Neural cell (in vitro differentiated cells): ENCODE results near the gene ZBTB7C. TPM values are rescaled to one million over a fixed set of nuclear protein-coding genes. Genes with fewer than 3 reads are reported as not detected.

Experiments used
- H2AFZ ChIP-seq: fragments of 200-600, 300-800 bp; sonication (generic), shearing (Covaris generic); 2 replicates; pipeline ENCODE4 v1.6.0; 2014; ENCODE audit warnings: low read depth, mild to moderate bottlenecking, antibody characterized with exemption, low read length, moderate library complexity
- H3F3A ChIP-seq: fragments of 200-600 bp; shearing (Covaris generic); 2 replicates; pipeline ENCODE4 v1.6.1; 2016; ENCODE audit warnings: mild to moderate bottlenecking, moderate library complexity, mixed read lengths, antibody characterized with exemption, low read length; ENCODE audit not compliant: insufficient read depth, poor library complexity, severe bottlenecking
- H3K27ac ChIP-seq: fragments of 200-600, 300-800 bp; sonication (generic), shearing (Covaris generic); 2 replicates; pipeline ENCODE4 v1.5.1; 2014; ENCODE audit warnings: mild to moderate bottlenecking, low read length, moderate library complexity
- H3K27me3 ChIP-seq: fragments of 300-800, 200-600 bp; sonication (generic), shearing (Covaris generic); 2 replicates; pipeline ENCODE4 v1.6.0; 2014; ENCODE audit warnings: mild to moderate bottlenecking, low read depth, low read length, moderate library complexity; ENCODE audit not compliant: insufficient read depth
- H3K36me3 ChIP-seq: fragments of 300-800, 200-600 bp; sonication (generic), shearing (Covaris generic); 2 replicates; pipeline ENCODE4 v1.5.1; 2014; ENCODE audit warnings: mild to moderate bottlenecking, antibody characterized with exemption, low read length, moderate library complexity; ENCODE audit not compliant: insufficient read depth
- H3K4me2 ChIP-seq: fragments of 300-800, 200-600 bp; sonication (generic), shearing (Covaris generic); 2 replicates; pipeline ENCODE4 v1.6.0; 2014; ENCODE audit warnings: mild to moderate bottlenecking, low read length
- H3K4me3 ChIP-seq: fragments of 300-800, 200-600 bp; sonication (generic), shearing (Covaris generic); 2 replicates; pipeline ENCODE4 v1.5.1; 2014; ENCODE audit warnings: mild to moderate bottlenecking, low read length, moderate library complexity
- H3K79me2 ChIP-seq: fragments of 200-600 bp; shearing (Covaris generic); replicated peaks from 2 replicates; pipeline ENCODE4 v1.6.0; 2014; ENCODE audit warnings: mild to moderate bottlenecking, low read length, moderate library complexity; ENCODE audit not compliant: insufficient read depth
- H3K9ac ChIP-seq: fragments of 300-800, 200-600 bp; sonication (generic), shearing (Covaris generic); 2 replicates; pipeline ENCODE4 v1.6.1; 2016; ENCODE audit warnings: mild to moderate bottlenecking, low read length, mixed read lengths
- H3K9me2 ChIP-seq: fragments of 200-600 bp; shearing (Covaris generic); 2 replicates; pipeline ENCODE4 v1.6.1; 2016; ENCODE audit warnings: mild to moderate bottlenecking, low read length, mixed read lengths; ENCODE audit not compliant: insufficient read depth
- H3K9me3 ChIP-seq: fragments of 200-600, 300-800 bp; sonication (generic), shearing (Covaris generic); 2 replicates; pipeline ENCODE4 v1.6.1; 2016; ENCODE audit warnings: mild to moderate bottlenecking, mixed run types, low read length, moderate library complexity, mixed read lengths
- H4K20me1 ChIP-seq: fragments of 200-600 bp; shearing (Covaris generic); 2 replicates; pipeline ENCODE4 v1.6.1; 2016; ENCODE audit warnings: mild to moderate bottlenecking, mixed run types; ENCODE audit not compliant: insufficient read depth
- EP300 ChIP-seq: fragments of 450-650 bp; conservative IDR thresholded peaks from 2 replicates; pipeline ENCODE4 v1.6.1; 2014; ENCODE audit warnings: antibody characterized with exemption, mild to moderate bottlenecking, moderate library complexity; ENCODE audit not compliant: poor library complexity, severe bottlenecking
- EZH2 ChIP-seq: fragments of 200-600, 300-800 bp; shearing (Covaris generic), sonication (generic); IDR thresholded peaks from 2 replicates; pipeline ENCODE4 v1.6.1; 2014; ENCODE audit warnings: antibody characterized with exemption, low read length, borderline replicate concordance, mild to moderate bottlenecking; ENCODE audit not compliant: insufficient read depth, poor library complexity, severe bottlenecking
- MXI1 ChIP-seq: fragments of 450-650 bp; conservative IDR thresholded peaks from 2 replicates; pipeline ENCODE4 v1.6.1; 2014; ENCODE audit warnings: antibody characterized with exemption, mild to moderate bottlenecking; ENCODE audit not compliant: poor library complexity, severe bottlenecking
- POLR2AphosphoS5 ChIP-seq: IDR thresholded peaks from 2 replicates; pipeline ENCODE4 v1.6.1; 2012
- RAD21 ChIP-seq: fragments of 450-650 bp; conservative IDR thresholded peaks from 2 replicates; pipeline ENCODE4 v1.6.1; 2014; ENCODE audit warnings: antibody characterized with exemption, mild to moderate bottlenecking, moderate library complexity
- SMC3 ChIP-seq: fragments of 450-650 bp; conservative IDR thresholded peaks from 2 replicates; pipeline ENCODE4 v1.6.1; 2014; ENCODE audit warnings: antibody characterized with exemption, mild to moderate bottlenecking, moderate library complexity; ENCODE audit not compliant: poor library complexity
- TAF1 ChIP-seq: IDR thresholded peaks from 2 replicates; pipeline ENCODE4 v1.6.1; 2012; ENCODE audit warnings: low read depth
- polyA plus RNA-seq: library from polyadenylated mRNA; depleted of rRNA; stranded (reverse); fragments of >200 nt; gene quantifications from 2 replicates; pipeline ENCODE4 v1.2.3, GENCODE V29; 2014
- TF ChIP-seq, protein P1 (sequence below): fragments of 450-650 bp; IDR thresholded peaks from 2 replicates; pipeline ENCODE4 v1.5.1; 2014; ENCODE audit warnings: antibody characterized with exemption, mild to moderate bottlenecking, moderate library complexity; ENCODE audit not compliant: poor library complexity, severe bottlenecking
- TF ChIP-seq, protein P2 (sequence below): IDR thresholded peaks from 2 replicates; pipeline ENCODE4 v1.6.1; 2012; ENCODE audit warnings: borderline replicate concordance

ZBTB7C gene
- polyA plus RNA-seq, 1 donor from 2014 or later = 2.4 TPM

DNA sequence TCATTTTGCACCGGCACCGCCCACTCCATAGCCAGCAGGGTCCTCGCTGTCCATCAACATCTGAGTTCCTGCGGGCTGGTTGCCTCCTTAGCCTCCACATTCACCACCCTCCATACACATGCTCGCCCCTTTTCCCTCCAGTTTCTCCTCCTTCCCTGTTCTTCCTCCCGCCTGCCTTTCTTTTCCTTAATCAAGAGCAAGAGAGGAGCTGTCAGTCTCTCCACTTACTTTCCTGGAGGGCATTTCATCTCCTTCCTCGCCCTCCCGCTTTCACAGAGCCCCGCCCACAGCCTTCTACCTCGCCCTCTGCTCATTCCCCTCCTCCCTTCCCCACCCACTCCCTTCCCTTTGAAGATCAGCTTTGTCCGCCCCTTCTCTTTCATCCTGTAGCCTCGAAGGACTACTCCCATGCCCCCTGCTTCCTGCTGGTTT is 13.8 kb upstream of the ZBTB7C start:
- Histone ChIP-seq H3K4me3 (no peak overlapping the region), H3K9me3 (no peaks in the 10 kb centered on the region), H3K79me2 (no peaks in the 10 kb centered on the region), H3K9ac (no peak overlapping the region), H3K4me2 (no peak overlapping the region), H4K20me1 (no peaks in the 10 kb centered on the region), H3K27ac (no peak overlapping the region), H3K9me2 (no peaks in the 10 kb centered on the region), H3K36me3 (no peaks in the 10 kb centered on the region), H2AFZ (no peak overlapping the region), H3F3A (no peaks in the 10 kb centered on the region), H3K27me3 (no peaks in the 10 kb centered on the region)
- TF ChIP-seq POLR2AphosphoS5 = no peak
- no peak for TF ChIP-seq EZH2
- no peak for TF ChIP-seq EP300
- TF ChIP-seq SMC3 = no peak
- TF ChIP-seq, protein P1, sequence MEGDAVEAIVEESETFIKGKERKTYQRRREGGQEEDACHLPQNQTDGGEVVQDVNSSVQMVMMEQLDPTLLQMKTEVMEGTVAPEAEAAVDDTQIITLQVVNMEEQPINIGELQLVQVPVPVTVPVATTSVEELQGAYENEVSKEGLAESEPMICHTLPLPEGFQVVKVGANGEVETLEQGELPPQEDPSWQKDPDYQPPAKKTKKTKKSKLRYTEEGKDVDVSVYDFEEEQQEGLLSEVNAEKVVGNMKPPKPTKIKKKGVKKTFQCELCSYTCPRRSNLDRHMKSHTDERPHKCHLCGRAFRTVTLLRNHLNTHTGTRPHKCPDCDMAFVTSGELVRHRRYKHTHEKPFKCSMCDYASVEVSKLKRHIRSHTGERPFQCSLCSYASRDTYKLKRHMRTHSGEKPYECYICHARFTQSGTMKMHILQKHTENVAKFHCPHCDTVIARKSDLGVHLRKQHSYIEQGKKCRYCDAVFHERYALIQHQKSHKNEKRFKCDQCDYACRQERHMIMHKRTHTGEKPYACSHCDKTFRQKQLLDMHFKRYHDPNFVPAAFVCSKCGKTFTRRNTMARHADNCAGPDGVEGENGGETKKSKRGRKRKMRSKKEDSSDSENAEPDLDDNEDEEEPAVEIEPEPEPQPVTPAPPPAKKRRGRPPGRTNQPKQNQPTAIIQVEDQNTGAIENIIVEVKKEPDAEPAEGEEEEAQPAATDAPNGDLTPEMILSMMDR = no peak
- TF ChIP-seq MXI1 = no peak
- TF ChIP-seq, protein P2, sequence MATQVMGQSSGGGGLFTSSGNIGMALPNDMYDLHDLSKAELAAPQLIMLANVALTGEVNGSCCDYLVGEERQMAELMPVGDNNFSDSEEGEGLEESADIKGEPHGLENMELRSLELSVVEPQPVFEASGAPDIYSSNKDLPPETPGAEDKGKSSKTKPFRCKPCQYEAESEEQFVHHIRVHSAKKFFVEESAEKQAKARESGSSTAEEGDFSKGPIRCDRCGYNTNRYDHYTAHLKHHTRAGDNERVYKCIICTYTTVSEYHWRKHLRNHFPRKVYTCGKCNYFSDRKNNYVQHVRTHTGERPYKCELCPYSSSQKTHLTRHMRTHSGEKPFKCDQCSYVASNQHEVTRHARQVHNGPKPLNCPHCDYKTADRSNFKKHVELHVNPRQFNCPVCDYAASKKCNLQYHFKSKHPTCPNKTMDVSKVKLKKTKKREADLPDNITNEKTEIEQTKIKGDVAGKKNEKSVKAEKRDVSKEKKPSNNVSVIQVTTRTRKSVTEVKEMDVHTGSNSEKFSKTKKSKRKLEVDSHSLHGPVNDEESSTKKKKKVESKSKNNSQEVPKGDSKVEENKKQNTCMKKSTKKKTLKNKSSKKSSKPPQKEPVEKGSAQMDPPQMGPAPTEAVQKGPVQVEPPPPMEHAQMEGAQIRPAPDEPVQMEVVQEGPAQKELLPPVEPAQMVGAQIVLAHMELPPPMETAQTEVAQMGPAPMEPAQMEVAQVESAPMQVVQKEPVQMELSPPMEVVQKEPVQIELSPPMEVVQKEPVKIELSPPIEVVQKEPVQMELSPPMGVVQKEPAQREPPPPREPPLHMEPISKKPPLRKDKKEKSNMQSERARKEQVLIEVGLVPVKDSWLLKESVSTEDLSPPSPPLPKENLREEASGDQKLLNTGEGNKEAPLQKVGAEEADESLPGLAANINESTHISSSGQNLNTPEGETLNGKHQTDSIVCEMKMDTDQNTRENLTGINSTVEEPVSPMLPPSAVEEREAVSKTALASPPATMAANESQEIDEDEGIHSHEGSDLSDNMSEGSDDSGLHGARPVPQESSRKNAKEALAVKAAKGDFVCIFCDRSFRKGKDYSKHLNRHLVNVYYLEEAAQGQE = no peak
- no peak for TF ChIP-seq TAF1
- no peak for TF ChIP-seq RAD21

DNA sequence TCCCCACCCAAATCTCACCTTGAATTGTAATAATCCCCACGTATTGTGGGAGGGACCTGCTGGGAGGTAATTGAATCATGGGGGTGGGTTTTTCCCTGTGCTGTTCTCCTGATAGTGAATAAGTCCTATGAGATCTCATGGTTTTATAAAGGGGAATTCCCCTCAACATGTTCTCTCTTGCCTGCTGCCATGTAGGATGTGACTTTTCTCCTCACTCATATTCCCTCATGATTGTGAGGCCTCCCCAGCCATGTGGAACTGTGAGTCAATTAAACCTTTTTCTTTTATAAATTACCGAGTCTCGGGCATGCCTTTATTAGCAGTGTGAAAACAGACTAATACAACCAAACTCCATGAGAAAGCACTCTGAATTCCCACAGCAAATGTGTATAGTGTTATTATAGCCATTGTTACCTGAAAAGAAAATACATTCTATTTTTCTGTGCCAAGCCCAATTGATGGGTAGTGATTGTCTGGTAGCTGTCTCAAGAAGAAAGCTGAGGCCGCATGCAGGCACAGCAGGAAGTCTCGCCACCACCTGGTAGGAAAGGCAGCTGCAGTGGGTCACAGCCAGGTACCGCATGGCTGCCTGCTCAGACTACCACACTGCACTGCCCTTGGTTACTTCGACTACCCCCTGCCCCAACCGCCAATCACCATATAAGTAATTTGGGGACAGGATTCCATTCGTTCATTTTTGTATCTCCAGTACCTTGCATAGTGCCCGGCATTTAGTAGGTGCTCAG is 10.3 kb upstream of the ZBTB7C start:
- H3K27ac ChIP-seq = no peak overlapping the region
- H3K4me3 ChIP-seq = no peak overlapping the region
- no peaks in the 10 kb centered on the region for H3K9me3 ChIP-seq
- no peaks in the 10 kb centered on the region for H3K27me3 ChIP-seq
- H3K4me2 ChIP-seq = no peak overlapping the region
- no peaks in the 10 kb centered on the region for H3K79me2 ChIP-seq
- H2AFZ ChIP-seq = no peak overlapping the region
- H4K20me1 ChIP-seq = no peaks in the 10 kb centered on the region
- TF ChIP-seq POLR2AphosphoS5 = no peak
- no peak for TF ChIP-seq TAF1
- TF ChIP-seq SMC3 = no peak
- TF ChIP-seq, protein P2 = no peak
- no peak for TF ChIP-seq EZH2
- TF ChIP-seq, protein P1 = no peak
- no peak for TF ChIP-seq MXI1
- no peak for TF ChIP-seq EP300
- TF ChIP-seq RAD21 = no peak
- no peaks in the 10 kb centered on the region for H3K9me2 ChIP-seq
- no peak overlapping the region for H3K9ac ChIP-seq
- H3K36me3 ChIP-seq = no peaks in the 10 kb centered on the region
- no peaks in the 10 kb centered on the region for H3F3A ChIP-seq
